Suprapubic skin (tissue), 4 donors: Measurements from ENCODE around the gene CEP135.

ENCODE experiments used
- CTCF ChIP-seq, 2 donors: fragments of 200-600 bp in 1 of 2; fragments of 450-650 bp in 1 of 2; sonication (generic) in 1 of 2; IDR thresholded peaks; one replicate each; pipeline ENCODE4 v1.5.1; 2016 to 2019; ENCODE audit warnings: antibody characterized with exemption in 2 of 2, mild to moderate bottlenecking in 1 of 2, moderate library complexity in 1 of 2
- EP300 ChIP-seq: sonication (generic); formaldehyde crosslinking; IDR thresholded peaks from one replicate; pipeline ENCODE4 v1.6.1; 2017; ENCODE audit warnings: antibody characterized with exemption
- POLR2A ChIP-seq, 2 donors: fragments of 450-650 bp; IDR thresholded peaks; one replicate each; pipeline ENCODE4 v1.6.1; 2017; ENCODE audit warnings: antibody characterized with exemption in 2 of 2, mild to moderate bottlenecking in 2 of 2, moderate library complexity in 2 of 2
- POLR2AphosphoS5 ChIP-seq, 3 donors: sonication (generic); formaldehyde crosslinking; IDR thresholded peaks; one replicate each; pipeline ENCODE4 v1.6.1; 2017; ENCODE audit warnings: antibody characterized with exemption in 3 of 3

DNA sequence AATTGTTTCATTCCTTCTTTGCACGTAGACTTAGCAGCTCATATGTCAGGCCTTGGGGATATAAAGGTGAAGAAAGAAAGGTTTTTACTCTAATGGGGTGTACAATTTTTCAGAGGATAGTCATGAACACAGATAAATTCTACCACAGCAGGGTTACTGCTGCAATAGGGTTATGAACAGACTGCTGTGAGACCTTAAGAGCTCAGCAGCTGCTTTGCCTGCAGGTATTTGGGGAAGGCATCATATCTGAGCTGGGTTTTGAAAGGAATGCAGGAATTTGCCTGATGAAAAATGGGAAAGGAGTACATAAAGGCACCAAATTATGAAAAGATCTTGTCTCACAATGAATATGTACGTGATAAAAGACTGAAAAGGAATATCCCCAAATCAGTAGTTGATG lies 128.9 kb downstream of the CEP135 start:
- TF ChIP-seq CTCF (IDR thresholded peaks at IDR 0.05) = no peak
- TF ChIP-seq POLR2A (IDR thresholded peaks at IDR 0.05) = no peak
- TF ChIP-seq POLR2AphosphoS5 (IDR thresholded peaks at IDR 0.05) = no peak
- no peak for TF ChIP-seq EP300
